B cell (primary cell): ENCODE measurements around the gene RAB3C.

ENCODE experiments used
- EZH2 ChIP-seq: IDR thresholded peaks from 2 replicates; pipeline ENCODE4 v1.6.1; 2012; ENCODE audit warnings: borderline replicate concordance, low read depth, mild to moderate bottlenecking, moderate library complexity, low read length; ENCODE audit not compliant: insufficient read depth, poor library complexity, severe bottlenecking
- TF ChIP-seq, protein P1 (sequence below): fragments of 200-600 bp; IDR thresholded peaks from one replicate; pipeline ENCODE4 v1.8.0; 2022; ENCODE audit warnings: antibody characterized with exemption, mild to moderate bottlenecking

DNA sequence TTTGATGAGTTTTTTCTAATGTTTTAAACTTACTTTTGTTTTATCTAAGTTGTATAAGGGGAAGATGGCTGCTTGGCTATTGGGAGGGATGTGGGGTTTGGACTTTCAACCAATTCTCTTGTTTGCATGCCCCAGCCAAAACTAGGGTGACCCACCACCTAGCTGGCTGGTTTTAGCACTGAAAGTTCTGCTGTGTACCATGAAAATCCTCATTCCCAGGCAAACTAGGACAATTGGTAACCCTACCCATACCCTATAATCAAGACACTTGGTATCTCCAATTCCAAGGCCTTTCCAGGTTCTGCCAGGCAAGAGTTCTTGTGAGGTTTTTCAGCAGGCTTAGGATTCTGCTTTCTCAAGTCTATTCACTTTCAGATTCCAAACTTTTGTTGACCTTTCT is 13.1 kb downstream of the RAB3C start:
- TF ChIP-seq, protein P1, sequence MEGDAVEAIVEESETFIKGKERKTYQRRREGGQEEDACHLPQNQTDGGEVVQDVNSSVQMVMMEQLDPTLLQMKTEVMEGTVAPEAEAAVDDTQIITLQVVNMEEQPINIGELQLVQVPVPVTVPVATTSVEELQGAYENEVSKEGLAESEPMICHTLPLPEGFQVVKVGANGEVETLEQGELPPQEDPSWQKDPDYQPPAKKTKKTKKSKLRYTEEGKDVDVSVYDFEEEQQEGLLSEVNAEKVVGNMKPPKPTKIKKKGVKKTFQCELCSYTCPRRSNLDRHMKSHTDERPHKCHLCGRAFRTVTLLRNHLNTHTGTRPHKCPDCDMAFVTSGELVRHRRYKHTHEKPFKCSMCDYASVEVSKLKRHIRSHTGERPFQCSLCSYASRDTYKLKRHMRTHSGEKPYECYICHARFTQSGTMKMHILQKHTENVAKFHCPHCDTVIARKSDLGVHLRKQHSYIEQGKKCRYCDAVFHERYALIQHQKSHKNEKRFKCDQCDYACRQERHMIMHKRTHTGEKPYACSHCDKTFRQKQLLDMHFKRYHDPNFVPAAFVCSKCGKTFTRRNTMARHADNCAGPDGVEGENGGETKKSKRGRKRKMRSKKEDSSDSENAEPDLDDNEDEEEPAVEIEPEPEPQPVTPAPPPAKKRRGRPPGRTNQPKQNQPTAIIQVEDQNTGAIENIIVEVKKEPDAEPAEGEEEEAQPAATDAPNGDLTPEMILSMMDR: no peak
- no peak for TF ChIP-seq EZH2
